WTC11 (cell line): ENCODE data around the gene HRCT1. TPM values are rescaled to one million over a fixed set of nuclear protein-coding genes. Genes with fewer than 3 reads are reported as not detected.
A peak's percentile ranks its signal among the peaks of the same experiment; 100 is the strongest.

Experiments
- ATAC-seq: fragments of 200-7000 bp; cut with Tn5 transposase; 2 replicates; pipeline ENCODE4 v1.10.0; 2021; ENCODE audit warnings: mild to moderate bottlenecking, moderate library complexity
- CTCF ChIA-PET: fragments of 300-600 bp; sonication (Branson Sonifier 250); formaldehyde crosslinking; loops from one replicate; lab custom pipeline; 2021; ENCODE audit warnings: antibody characterized with exemption; lab: Charles Lee
- POLR2A ChIA-PET: fragments of 350-600 bp; sonication (Branson Sonifier 250); formaldehyde crosslinking; loops from one replicate; lab custom pipeline; 2021; ENCODE audit warnings: antibody characterized with exemption; lab: Charles Lee
- DNase-seq: peaks from one replicate; pipeline ENCODE4 v3.0.0; 2021; ENCODE audit warnings: low spot score
- H3K27ac Mint-ChIP-seq: 2 replicates; pipeline ENCODE4 v1.8.0; 2021; ENCODE audit warnings: mixed read lengths
- H3K27me3 Mint-ChIP-seq: 2 replicates; pipeline ENCODE4 v1.8.0; 2021; ENCODE audit warnings: low read depth, mild to moderate bottlenecking, moderate library complexity, mixed read lengths
- H3K36me3 Mint-ChIP-seq: 2 replicates; pipeline ENCODE4 v1.8.0; 2021; ENCODE audit warnings: mixed read lengths
- H3K4me1 Mint-ChIP-seq: 2 replicates; pipeline ENCODE4 v1.8.0; 2022; ENCODE audit warnings: mixed read lengths
- H3K4me3 Mint-ChIP-seq: 2 replicates; pipeline ENCODE4 v1.8.0; 2021; ENCODE audit warnings: mild to moderate bottlenecking, moderate library complexity, mixed read lengths
- H3K9me3 Mint-ChIP-seq: 2 replicates; pipeline ENCODE4 v1.8.0; 2021; ENCODE audit warnings: mixed read lengths
- EMX1 ChIP-seq: fragments of 250-450 bp; sonication (Bioruptor Pico); IDR thresholded peaks from 2 replicates; pipeline ENCODE4 v1.8.0; 2021; ENCODE audit warnings: mild to moderate bottlenecking
- FOXK1 ChIP-seq: sonication (generic); formaldehyde crosslinking; IDR thresholded peaks from 2 replicates; pipeline ENCODE4 v1.8.0; 2022; ENCODE audit warnings: mild to moderate bottlenecking, moderate library complexity, missing genetic modification reagents
- FOXP1 ChIP-seq: sonication (generic); formaldehyde crosslinking; IDR thresholded peaks from 2 replicates; pipeline ENCODE4 v1.8.0; 2022; ENCODE audit warnings: missing genetic modification reagents, mild to moderate bottlenecking, moderate library complexity, borderline replicate concordance
- GTF2I ChIP-seq: fragments of 250-450 bp; sonication (Bioruptor Pico); conservative IDR thresholded peaks from 2 replicates; pipeline ENCODE4 v1.4.0; 2021; ENCODE audit warnings: mild to moderate bottlenecking
- NFE2L1 ChIP-seq: sonication (generic); formaldehyde crosslinking; IDR thresholded peaks from 2 replicates; pipeline ENCODE4 v1.8.1; 2023; ENCODE audit warnings: missing genetic modification reagents
- NFYB ChIP-seq: sonication (generic); formaldehyde crosslinking; conservative IDR thresholded peaks from 2 replicates; pipeline ENCODE4 v1.8.0; 2022; ENCODE audit warnings: low read depth, missing genetic modification reagents
- SP1 ChIP-seq: sonication (generic); formaldehyde crosslinking; conservative IDR thresholded peaks from 2 replicates; pipeline ENCODE4 v1.8.1; 2022; ENCODE audit warnings: missing genetic modification reagents
- TEAD1 ChIP-seq: sonication (generic); formaldehyde crosslinking; IDR thresholded peaks from 2 replicates; pipeline ENCODE4 v1.8.0; 2022; ENCODE audit warnings: mild to moderate bottlenecking, missing genetic modification reagents
- ZBTB21 ChIP-seq: sonication (generic); formaldehyde crosslinking; IDR thresholded peaks from 2 replicates; pipeline ENCODE4 v1.8.1; 2023; ENCODE audit warnings: mild to moderate bottlenecking, missing genetic modification reagents, borderline replicate concordance
- total RNA-seq: library from RNA; stranded (reverse); gene quantifications from 3 replicates; pipeline ENCODE4 v1.2.3, GENCODE V29; 2021
- TF ChIP-seq, protein P1 (sequence below): sonication (generic); formaldehyde crosslinking; IDR thresholded peaks from 2 replicates; pipeline ENCODE4 v1.8.0; 2022; ENCODE audit warnings: missing genetic modification reagents
- TF ChIP-seq, protein P2 (sequence below): fragments of 250-450 bp; sonication (Bioruptor Pico); IDR thresholded peaks from 2 replicates; pipeline ENCODE4 v1.9.0; 2021; ENCODE audit warnings: mild to moderate bottlenecking, borderline replicate concordance
- TF ChIP-seq, protein P3 (sequence below): sonication (generic); formaldehyde crosslinking; IDR thresholded peaks from 2 replicates; pipeline ENCODE4 v1.8.1; 2022; ENCODE audit warnings: mild to moderate bottlenecking, moderate library complexity, missing genetic modification reagents
- TF ChIP-seq, protein P4 (sequence below): sonication (generic); formaldehyde crosslinking; IDR thresholded peaks from 2 replicates; pipeline ENCODE4 v1.8.0; 2023; ENCODE audit warnings: missing genetic modification reagents
- TF ChIP-seq, protein P5 (sequence below): fragments of 250-450 bp; sonication (Bioruptor Pico); IDR thresholded peaks from 2 replicates; pipeline ENCODE4 v1.9.0; 2021; ENCODE audit warnings: mild to moderate bottlenecking

The HRCT1 gene
- total RNA-seq, 1 experiment from 2014 or later, result not detected

DNA sequence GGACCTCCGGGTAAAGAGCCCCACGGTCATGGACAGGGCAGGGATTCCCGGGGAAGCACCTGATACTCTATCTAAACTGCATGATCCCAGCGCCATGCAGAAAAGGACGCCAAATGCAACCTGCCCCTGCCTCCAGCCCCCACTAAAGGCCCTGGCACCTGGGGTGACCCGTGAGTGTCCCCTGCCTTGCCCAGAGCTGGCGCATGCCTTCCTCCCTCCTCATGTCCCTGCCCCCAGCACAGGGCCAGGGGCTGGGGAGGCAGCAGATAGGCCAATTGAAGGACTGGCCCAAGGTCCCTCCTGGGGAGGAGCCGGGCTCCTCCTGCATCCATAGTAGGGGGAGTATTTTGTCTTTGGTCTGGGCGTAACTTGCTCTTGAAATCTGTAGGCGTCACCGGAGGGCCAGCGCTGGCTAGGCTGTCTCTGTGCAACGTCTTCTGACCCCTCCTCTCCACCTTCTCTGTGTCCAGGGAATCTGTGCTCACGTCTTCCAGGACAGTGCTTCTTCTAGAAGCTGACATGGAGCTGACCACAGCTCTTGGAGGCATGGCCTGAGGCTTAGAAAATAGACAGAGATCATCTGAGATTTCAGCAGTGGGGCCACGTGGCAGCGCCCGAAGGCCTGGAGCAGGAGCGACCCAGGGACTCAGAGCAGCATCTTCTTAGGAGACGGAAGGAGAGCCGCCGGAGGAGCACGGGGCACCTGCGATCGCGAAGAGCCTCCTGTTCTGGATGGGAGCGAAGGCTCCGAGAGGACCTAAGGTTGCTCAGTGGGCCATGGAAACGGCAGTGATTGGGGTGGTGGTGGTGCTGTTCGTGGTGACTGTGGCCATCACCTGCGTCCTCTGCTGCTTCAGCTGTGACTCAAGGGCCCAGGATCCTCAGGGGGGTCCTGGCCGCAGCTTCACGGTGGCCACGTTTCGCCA is 3.9 kb downstream of the HRCT1 start:
- Mint-ChIP-seq H3K9me3 (no peaks in the 10 kb centered on the region), H3K27ac (no peak overlapping the region), H3K36me3 (no peaks in the 10 kb centered on the region), H3K4me1 (peaks cover 43% of the 10 kb centered on the region), H3K4me3 (no peak overlapping the region), H3K27me3 (peaks cover 4% of the 10 kb centered on the region; the same call in 1 of the 2 replicates)
- no peak for DNase-seq
- TF ChIP-seq, protein P1, sequence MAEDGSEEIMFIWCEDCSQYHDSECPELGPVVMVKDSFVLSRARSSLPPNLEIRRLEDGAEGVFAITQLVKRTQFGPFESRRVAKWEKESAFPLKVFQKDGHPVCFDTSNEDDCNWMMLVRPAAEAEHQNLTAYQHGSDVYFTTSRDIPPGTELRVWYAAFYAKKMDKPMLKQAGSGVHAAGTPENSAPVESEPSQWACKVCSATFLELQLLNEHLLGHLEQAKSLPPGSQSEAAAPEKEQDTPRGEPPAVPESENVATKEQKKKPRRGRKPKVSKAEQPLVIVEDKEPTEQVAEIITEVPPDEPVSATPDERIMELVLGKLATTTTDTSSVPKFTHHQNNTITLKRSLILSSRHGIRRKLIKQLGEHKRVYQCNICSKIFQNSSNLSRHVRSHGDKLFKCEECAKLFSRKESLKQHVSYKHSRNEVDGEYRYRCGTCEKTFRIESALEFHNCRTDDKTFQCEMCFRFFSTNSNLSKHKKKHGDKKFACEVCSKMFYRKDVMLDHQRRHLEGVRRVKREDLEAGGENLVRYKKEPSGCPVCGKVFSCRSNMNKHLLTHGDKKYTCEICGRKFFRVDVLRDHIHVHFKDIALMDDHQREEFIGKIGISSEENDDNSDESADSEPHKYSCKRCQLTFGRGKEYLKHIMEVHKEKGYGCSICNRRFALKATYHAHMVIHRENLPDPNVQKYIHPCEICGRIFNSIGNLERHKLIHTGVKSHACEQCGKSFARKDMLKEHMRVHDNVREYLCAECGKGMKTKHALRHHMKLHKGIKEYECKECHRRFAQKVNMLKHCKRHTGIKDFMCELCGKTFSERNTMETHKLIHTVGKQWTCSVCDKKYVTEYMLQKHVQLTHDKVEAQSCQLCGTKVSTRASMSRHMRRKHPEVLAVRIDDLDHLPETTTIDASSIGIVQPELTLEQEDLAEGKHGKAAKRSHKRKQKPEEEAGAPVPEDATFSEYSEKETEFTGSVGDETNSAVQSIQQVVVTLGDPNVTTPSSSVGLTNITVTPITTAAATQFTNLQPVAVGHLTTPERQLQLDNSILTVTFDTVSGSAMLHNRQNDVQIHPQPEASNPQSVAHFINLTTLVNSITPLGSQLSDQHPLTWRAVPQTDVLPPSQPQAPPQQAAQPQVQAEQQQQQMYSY (CRISPR knock-in tag), result peak; percentile 46
- TF ChIP-seq, protein P2, sequence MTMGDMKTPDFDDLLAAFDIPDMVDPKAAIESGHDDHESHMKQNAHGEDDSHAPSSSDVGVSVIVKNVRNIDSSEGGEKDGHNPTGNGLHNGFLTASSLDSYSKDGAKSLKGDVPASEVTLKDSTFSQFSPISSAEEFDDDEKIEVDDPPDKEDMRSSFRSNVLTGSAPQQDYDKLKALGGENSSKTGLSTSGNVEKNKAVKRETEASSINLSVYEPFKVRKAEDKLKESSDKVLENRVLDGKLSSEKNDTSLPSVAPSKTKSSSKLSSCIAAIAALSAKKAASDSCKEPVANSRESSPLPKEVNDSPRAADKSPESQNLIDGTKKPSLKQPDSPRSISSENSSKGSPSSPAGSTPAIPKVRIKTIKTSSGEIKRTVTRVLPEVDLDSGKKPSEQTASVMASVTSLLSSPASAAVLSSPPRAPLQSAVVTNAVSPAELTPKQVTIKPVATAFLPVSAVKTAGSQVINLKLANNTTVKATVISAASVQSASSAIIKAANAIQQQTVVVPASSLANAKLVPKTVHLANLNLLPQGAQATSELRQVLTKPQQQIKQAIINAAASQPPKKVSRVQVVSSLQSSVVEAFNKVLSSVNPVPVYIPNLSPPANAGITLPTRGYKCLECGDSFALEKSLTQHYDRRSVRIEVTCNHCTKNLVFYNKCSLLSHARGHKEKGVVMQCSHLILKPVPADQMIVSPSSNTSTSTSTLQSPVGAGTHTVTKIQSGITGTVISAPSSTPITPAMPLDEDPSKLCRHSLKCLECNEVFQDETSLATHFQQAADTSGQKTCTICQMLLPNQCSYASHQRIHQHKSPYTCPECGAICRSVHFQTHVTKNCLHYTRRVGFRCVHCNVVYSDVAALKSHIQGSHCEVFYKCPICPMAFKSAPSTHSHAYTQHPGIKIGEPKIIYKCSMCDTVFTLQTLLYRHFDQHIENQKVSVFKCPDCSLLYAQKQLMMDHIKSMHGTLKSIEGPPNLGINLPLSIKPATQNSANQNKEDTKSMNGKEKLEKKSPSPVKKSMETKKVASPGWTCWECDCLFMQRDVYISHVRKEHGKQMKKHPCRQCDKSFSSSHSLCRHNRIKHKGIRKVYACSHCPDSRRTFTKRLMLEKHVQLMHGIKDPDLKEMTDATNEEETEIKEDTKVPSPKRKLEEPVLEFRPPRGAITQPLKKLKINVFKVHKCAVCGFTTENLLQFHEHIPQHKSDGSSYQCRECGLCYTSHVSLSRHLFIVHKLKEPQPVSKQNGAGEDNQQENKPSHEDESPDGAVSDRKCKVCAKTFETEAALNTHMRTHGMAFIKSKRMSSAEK (CRISPR knock-in tag), result no peak
- TF ChIP-seq, protein P3, sequence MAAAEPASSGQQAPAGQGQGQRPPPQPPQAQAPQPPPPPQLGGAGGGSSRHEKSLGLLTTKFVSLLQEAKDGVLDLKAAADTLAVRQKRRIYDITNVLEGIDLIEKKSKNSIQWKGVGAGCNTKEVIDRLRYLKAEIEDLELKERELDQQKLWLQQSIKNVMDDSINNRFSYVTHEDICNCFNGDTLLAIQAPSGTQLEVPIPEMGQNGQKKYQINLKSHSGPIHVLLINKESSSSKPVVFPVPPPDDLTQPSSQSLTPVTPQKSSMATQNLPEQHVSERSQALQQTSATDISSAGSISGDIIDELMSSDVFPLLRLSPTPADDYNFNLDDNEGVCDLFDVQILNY (CRISPR knock-in tag), result no peak
- no peak for ATAC-seq
- ChIA-PET CTCF (interaction anchor here (0.8 to 3.2 kb wide), 10 partner anchors 28 to 177 kb away, joined by 3 to 16 read pairs (median 6); partner anchors contain the start of genes FAM221B, HINT2 and TMEM8B), POLR2A (no interaction called here)

DNA sequence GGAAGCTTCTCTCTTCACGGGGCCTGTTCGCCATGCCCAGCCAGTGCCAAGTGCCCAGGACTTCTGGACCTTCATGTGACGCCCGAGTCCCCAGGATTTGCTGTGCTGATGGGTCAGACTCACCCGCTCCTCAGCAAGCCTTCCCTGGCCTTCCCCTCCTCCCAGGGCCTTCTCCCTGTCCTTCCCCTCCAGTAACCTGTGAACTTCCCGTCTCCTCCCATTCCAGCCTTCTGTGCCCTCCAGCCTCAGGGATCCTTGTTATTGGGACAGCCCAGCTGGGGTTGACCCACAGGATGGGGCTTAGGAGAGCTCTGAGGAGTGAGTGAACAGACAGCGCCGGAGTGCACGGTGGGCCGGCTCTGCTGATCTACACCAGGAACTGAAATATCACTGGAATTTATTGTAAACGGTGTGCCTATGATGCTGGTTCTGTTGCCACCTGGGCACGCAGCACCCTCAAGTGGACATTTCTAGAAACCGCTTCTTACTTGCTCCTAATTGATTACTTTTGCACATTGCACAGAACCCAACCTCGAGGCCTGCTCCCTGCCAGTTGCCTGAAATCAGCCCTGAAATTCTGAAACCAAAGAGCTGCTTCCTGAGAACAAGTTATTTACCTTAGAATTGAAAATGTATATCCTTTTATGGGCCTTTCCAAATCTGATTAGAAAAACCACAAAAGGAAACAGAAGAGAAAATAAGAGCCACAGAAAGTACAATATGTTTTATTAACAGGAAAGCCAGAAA is 4.8 kb downstream of the HRCT1 start:
- ATAC-seq, result peak; percentile 11
- no peak for DNase-seq
- Mint-ChIP-seq H3K27me3 (peaks cover 4% of the 10 kb centered on the region; the same call in 1 of the 2 replicates), H3K27ac (peak overlapping the region; percentile 10; the same call in 1 of the 2 replicates), H3K4me1 (peaks cover 43% of the 10 kb centered on the region), H3K9me3 (no peaks in the 10 kb centered on the region), H3K4me3 (no peak overlapping the region), H3K36me3 (no peaks in the 10 kb centered on the region)
- CTCF ChIA-PET, result interaction anchor here (0.8 to 3.2 kb wide), 10 partner anchors 28 to 1502 kb away, joined by 3 to 16 read pairs (median 6); partner anchors contain the start of genes FAM221B and TMEM8B
- TF ChIP-seq EMX1 (CRISPR knock-in tag) (no peak), NFYB (CRISPR knock-in tag) (no peak), NFE2L1 (CRISPR knock-in tag) (no peak), TEAD1 (CRISPR knock-in tag) (no peak), GTF2I (CRISPR knock-in tag) (no peak), ZBTB21 (CRISPR knock-in tag) (no peak), SP1 (CRISPR knock-in tag) (no peak), FOXP1 (no peak), FOXK1 (CRISPR knock-in tag) (no peak)
- TF ChIP-seq, protein P4, sequence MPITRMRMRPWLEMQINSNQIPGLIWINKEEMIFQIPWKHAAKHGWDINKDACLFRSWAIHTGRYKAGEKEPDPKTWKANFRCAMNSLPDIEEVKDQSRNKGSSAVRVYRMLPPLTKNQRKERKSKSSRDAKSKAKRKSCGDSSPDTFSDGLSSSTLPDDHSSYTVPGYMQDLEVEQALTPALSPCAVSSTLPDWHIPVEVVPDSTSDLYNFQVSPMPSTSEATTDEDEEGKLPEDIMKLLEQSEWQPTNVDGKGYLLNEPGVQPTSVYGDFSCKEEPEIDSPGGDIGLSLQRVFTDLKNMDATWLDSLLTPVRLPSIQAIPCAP (CRISPR knock-in tag), result no peak
- TF ChIP-seq, protein P5, sequence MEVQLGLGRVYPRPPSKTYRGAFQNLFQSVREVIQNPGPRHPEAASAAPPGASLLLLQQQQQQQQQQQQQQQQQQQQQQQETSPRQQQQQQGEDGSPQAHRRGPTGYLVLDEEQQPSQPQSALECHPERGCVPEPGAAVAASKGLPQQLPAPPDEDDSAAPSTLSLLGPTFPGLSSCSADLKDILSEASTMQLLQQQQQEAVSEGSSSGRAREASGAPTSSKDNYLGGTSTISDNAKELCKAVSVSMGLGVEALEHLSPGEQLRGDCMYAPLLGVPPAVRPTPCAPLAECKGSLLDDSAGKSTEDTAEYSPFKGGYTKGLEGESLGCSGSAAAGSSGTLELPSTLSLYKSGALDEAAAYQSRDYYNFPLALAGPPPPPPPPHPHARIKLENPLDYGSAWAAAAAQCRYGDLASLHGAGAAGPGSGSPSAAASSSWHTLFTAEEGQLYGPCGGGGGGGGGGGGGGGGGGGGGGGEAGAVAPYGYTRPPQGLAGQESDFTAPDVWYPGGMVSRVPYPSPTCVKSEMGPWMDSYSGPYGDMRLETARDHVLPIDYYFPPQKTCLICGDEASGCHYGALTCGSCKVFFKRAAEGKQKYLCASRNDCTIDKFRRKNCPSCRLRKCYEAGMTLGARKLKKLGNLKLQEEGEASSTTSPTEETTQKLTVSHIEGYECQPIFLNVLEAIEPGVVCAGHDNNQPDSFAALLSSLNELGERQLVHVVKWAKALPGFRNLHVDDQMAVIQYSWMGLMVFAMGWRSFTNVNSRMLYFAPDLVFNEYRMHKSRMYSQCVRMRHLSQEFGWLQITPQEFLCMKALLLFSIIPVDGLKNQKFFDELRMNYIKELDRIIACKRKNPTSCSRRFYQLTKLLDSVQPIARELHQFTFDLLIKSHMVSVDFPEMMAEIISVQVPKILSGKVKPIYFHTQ, result no peak
- POLR2A ChIA-PET, result no interaction called here
